ENCODE data around the gene SPACA5B. TPM values are rescaled to one million over a fixed set of nuclear protein-coding genes. Genes with fewer than 3 reads are reported as not detected.
"Not testable (repeated sequence)": the region's sequence is repeated elsewhere in the genome, so short reads cannot be mapped to it uniquely, and the experiment has no call there.

The SPACA5B gene
- total and polyA plus RNA-seq, 2 experiments from 2014 or later: not detected

GRCh38 chrX:48165241-48165640, 34.8 kb downstream of the SPACA5B start (continued):
- TF ChIP-seq ZNF462 (CRISPR knock-in tag; IDR thresholded peaks at IDR 0.05) (no peak), CTCF (conservative IDR thresholded peaks at IDR 0.05; ENCODE audit: low read depth in 2 of 2) (no peak), REST (IDR thresholded peaks at IDR 0.05; ENCODE audit: unreplicated experiment) (no peak), JUNB (IDR thresholded peaks at IDR 0.05; ENCODE audit: unreplicated experiment) (no peak)

GRCh38 chrX:48166322-48166721, 35.9 kb downstream of the SPACA5B start:
- DNase-seq (ENCODE audit: low spot score); H3K4me2 ChIP-seq; H3K9me3 Mint-ChIP-seq; H3F3A ChIP-seq (replicated peaks; ENCODE audit: low read depth); H3K36me3 Mint-ChIP-seq (ENCODE audit: low read depth); H3K4me3 Mint-ChIP-seq; H2AFZ ChIP-seq; ATAC-seq; H3K79me2 ChIP-seq (replicated peaks; ENCODE audit: insufficient read depth); H3K27ac ChIP-seq (ENCODE audit: low read depth); H3K36me3 ChIP-seq (ENCODE audit: insufficient read depth); H3K4me1 ChIP-seq (ENCODE audit: insufficient read depth); H3K27me3 ChIP-seq (ENCODE audit: insufficient read depth); H3K4me1 Mint-ChIP-seq; H3K27me3 Mint-ChIP-seq (ENCODE audit: insufficient read depth, low read depth, poor library complexity); H4K20me1 ChIP-seq (replicated peaks; ENCODE audit: insufficient read depth); H3K4me3 ChIP-seq; H3K27ac Mint-ChIP-seq; H3K9me2 ChIP-seq (ENCODE audit: insufficient read depth): not testable (repeated sequence)

All from GM23338 (cell line).